ENCODE results near the gene GAB1. TPM values are rescaled to one million over a fixed set of nuclear protein-coding genes. Genes with fewer than 3 reads are reported as not detected.

The GAB1 gene
- total and polyA plus RNA-seq, 2 experiments from 2014 or later: 1.8 to 6.3 TPM

- H3K36me3 ChIP-seq (ENCODE audit: low read depth): no peaks in the 10 kb centered on the region
- TF ChIP-seq EZH2phosphoT487 (IDR thresholded peaks at IDR 0.05; ENCODE audit: insufficient read depth, low read depth) (no peak), EZH2 (IDR thresholded peaks at IDR 0.05; ENCODE audit: insufficient read depth, poor library complexity, severe bottlenecking) (no peak)
- H2AFZ ChIP-seq: peak overlapping the region; percentile 59; the same call in 1 of the 2 replicates
- H3K4me3 ChIP-seq: 0 out of 2 replicates have a peak overlapping the region, but pooled peaks have one; percentile 20
- no peaks in the 10 kb centered on the region for H3K9me2 ChIP-seq (ENCODE audit: insufficient read depth)
- peaks cover 33% of the 10 kb centered on the region for H3K4me1 ChIP-seq (ENCODE audit: insufficient read depth)
- no peaks in the 10 kb centered on the region for H3K27me3 ChIP-seq (replicated peaks; ENCODE audit: insufficient read depth)
- no peak for DNase-seq
- peak overlapping the region; percentile 37; the same call in 1 of the 2 replicates for H3K9ac ChIP-seq
- peaks cover 24% of the 10 kb centered on the region for H3F3A ChIP-seq (ENCODE audit: insufficient read depth)
- H3K79me2 ChIP-seq (ENCODE audit: insufficient read depth): peaks cover 46% of the 10 kb centered on the region
- H3K27ac ChIP-seq: no peak overlapping the region
- no peaks in the 10 kb centered on the region for H3K9me3 ChIP-seq (ENCODE audit: low read depth)
- in situ Hi-C loops (cut with MboI): no loop called here
- peak overlapping the region; percentile 64 for H3K4me2 ChIP-seq (ENCODE audit: unreplicated experiment)
- no peaks in the 10 kb centered on the region for H4K20me1 ChIP-seq (ENCODE audit: insufficient read depth)
Measured at GRCh38 chr4:143383005-143383574, 46.4 kb downstream of the GAB1 start.

DNA sequence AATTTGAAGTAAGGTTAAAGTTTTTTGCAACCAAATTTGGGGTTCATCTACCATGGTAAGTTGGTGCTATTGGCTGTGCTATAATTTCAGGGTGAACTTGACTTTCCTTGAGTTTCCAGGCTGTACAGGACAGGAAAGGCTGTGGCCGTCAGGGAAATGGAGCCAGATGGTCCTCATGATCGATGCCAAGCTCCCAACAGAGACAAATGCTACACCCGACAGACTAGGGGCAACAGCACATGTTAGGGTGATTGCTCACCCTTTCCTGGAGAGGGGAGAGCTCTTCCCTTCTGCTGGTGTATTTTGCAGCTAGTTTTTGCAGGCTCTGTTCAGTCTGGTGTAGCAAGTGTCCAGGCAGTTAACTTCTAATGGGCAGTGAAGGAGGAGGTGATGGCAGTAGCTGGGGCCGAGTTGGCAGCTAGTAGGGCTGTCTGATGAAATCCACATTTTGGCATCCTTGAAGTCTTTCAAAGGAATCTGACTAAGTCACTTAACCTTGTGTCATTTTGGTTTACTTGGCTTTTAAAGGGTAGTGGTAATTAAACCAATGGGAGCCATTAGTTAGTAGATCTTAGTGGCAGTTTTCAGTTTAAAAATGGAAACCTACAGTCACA is 47.8 kb downstream of the GAB1 start:
- peak; percentile 85 for DNase-seq

GRCh38 chr4:143386812-143387211 is 50.1 kb downstream of the GAB1 start:
- Histone ChIP-seq H3K27ac (no peak overlapping the region), H4K20me1 (ENCODE audit: insufficient read depth) (no peaks in the 10 kb centered on the region), H3K27me3 (replicated peaks; ENCODE audit: insufficient read depth) (no peaks in the 10 kb centered on the region), H3K9ac (no peak overlapping the region), H3K9me2 (ENCODE audit: insufficient read depth) (no peaks in the 10 kb centered on the region), H3K4me3 (no peak overlapping the region), H3F3A (ENCODE audit: insufficient read depth) (peaks cover 43% of the 10 kb centered on the region), H3K36me3 (ENCODE audit: low read depth) (no peaks in the 10 kb centered on the region), H2AFZ (no peak overlapping the region), H3K4me2 (ENCODE audit: unreplicated experiment) (no peak overlapping the region), H3K79me2 (ENCODE audit: insufficient read depth) (peaks cover 29% of the 10 kb centered on the region), H3K9me3 (ENCODE audit: low read depth) (no peaks in the 10 kb centered on the region), H3K4me1 (ENCODE audit: insufficient read depth) (peaks cover 58% of the 10 kb centered on the region)
- no peak for TF ChIP-seq EZH2 (IDR thresholded peaks at IDR 0.05; ENCODE audit: insufficient read depth, poor library complexity, severe bottlenecking)
- no peak for TF ChIP-seq EZH2phosphoT487 (IDR thresholded peaks at IDR 0.05; ENCODE audit: insufficient read depth, low read depth)
- peak; percentile 20 for DNase-seq
- WGBS, 2 experiments (ENCODE audit: low coverage in 1 of 2, low lambda C conversion rate in 2 of 2, missing lambda C conversion rate in 2 of 2): 91 to 100% methylated on average over 1 of the region's 1 CpG
- in situ Hi-C loops (cut with MboI): no loop called here

More for the DNA sequence above, 47.8 kb downstream of the GAB1 start:
- Histone ChIP-seq H3K27me3 (replicated peaks; ENCODE audit: insufficient read depth) (no peaks in the 10 kb centered on the region), H3K79me2 (ENCODE audit: insufficient read depth) (peaks cover 41% of the 10 kb centered on the region), H3K36me3 (ENCODE audit: low read depth) (no peaks in the 10 kb centered on the region), H4K20me1 (ENCODE audit: insufficient read depth) (no peaks in the 10 kb centered on the region), H3K9me3 (ENCODE audit: low read depth) (no peaks in the 10 kb centered on the region), H3K4me1 (ENCODE audit: insufficient read depth) (peaks cover 41% of the 10 kb centered on the region), H2AFZ (no peak overlapping the region), H3K4me2 (ENCODE audit: unreplicated experiment) (peak overlapping the region; percentile 37), H3K9ac (no peak overlapping the region), H3K27ac (no peak overlapping the region), H3F3A (ENCODE audit: insufficient read depth) (peaks cover 32% of the 10 kb centered on the region), H3K4me3 (no peak overlapping the region), H3K9me2 (ENCODE audit: insufficient read depth) (no peaks in the 10 kb centered on the region)
- in situ Hi-C loops (cut with MboI): no loop called here
- TF ChIP-seq EZH2 (IDR thresholded peaks at IDR 0.05; ENCODE audit: insufficient read depth, poor library complexity, severe bottlenecking): no peak
- no peak for TF ChIP-seq EZH2phosphoT487 (IDR thresholded peaks at IDR 0.05; ENCODE audit: insufficient read depth, low read depth)
- 11 to 14% methylated on average over 4 of the region's 4 CpGs for WGBS, 2 experiments (ENCODE audit: low coverage in 1 of 2, low lambda C conversion rate in 2 of 2, missing lambda C conversion rate in 2 of 2)

DNA sequence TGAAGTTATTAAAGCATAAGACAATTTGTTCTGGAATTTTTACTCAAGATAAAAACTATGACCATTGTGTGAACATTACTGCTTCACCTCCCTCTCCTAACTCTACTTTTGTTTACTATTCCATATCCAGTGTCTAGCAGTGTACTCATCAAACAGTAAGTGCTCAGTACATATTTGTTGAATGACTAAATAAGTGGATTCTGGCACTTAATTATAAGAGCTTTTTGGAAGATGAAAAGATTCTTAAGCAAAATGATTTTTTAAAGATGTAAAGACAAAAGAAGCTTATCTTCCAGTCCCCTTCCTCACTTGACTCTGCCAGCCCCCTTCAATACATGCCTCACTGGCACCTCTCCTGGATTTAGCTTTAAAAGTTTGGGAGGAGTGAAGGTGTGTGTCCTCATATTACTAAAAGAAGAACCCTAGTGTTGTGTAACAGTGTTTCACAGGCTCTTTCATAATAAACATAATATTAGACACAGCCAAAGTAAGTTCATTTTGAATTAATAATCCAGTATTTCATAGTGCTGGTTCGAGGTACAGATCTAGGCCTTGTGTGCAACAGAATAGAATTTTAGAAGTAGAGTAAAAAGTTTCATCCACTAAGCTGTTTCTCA is 53.0 kb downstream of the GAB1 start:
- Histone ChIP-seq H3K9ac (no peak overlapping the region), H3F3A (ENCODE audit: insufficient read depth) (peaks cover 42% of the 10 kb centered on the region), H3K9me3 (ENCODE audit: low read depth) (no peaks in the 10 kb centered on the region), H3K4me1 (ENCODE audit: insufficient read depth) (peaks cover 56% of the 10 kb centered on the region), H3K79me2 (ENCODE audit: insufficient read depth) (peaks cover 22% of the 10 kb centered on the region; the same call in 1 of the 2 replicates), H3K27me3 (replicated peaks; ENCODE audit: insufficient read depth) (no peaks in the 10 kb centered on the region), H3K27ac (peak overlapping the region; percentile 38), H3K4me3 (0 out of 2 replicates have a peak overlapping the region, but pooled peaks have one; percentile 14), H3K36me3 (ENCODE audit: low read depth) (no peaks in the 10 kb centered on the region), H3K4me2 (ENCODE audit: unreplicated experiment) (peak overlapping the region; percentile 68), H4K20me1 (ENCODE audit: insufficient read depth) (no peaks in the 10 kb centered on the region), H2AFZ (no peak overlapping the region), H3K9me2 (ENCODE audit: insufficient read depth) (no peaks in the 10 kb centered on the region)
- WGBS, 2 experiments (ENCODE audit: low coverage in 1 of 2, low lambda C conversion rate in 2 of 2, missing lambda C conversion rate in 2 of 2): 2 to 5% methylated on average over 1 of the region's 1 CpG
- TF ChIP-seq EZH2 (IDR thresholded peaks at IDR 0.05; ENCODE audit: insufficient read depth, poor library complexity, severe bottlenecking) (no peak), EZH2phosphoT487 (IDR thresholded peaks at IDR 0.05; ENCODE audit: insufficient read depth, low read depth) (no peak)
- DNase-seq: peak; percentile 76
- in situ Hi-C loops (cut with MboI): no loop called here
